ENCODE measurements around the gene DNAJC27.

DNA sequence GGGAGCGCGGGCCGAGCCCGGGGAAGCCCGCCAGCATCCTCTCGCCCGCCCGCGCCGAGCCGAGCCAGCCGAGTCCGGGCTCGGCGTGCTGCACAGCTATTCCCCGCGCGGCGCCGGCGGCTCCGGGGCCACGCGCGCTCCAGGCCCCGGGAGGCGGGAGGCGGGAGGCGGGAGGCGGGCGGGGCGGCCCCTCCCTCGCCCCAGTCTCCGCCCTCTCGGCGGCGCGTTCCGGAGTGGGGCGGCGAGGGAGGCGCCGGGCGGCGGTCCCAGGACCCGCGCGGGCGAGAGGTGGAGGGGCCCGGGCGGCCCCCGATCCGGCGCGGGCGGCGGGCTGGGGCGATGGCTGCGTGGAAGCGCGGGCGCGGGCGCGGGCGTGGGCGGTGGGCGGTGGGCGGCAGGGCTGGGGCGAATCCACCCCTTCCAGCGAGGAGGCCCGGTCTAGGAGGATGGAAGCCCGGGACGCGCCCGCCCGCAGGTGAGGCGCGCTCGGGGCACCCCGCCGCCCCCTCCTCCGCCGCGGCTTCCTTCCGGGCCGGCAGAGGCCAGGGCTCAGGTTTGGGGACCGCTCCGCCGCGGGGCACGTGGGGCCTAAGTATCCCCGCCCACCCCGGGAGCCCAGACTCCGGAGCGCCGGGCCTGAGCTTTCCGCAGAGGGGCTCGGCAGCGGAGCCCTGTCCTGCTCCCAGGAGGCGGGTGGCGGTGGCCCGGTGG lies 51.5 kb downstream of the DNAJC27 start, which contains the start of gene ADCY3:
- TF ChIP-seq GATA2 (IDR thresholded peaks at IDR 0.05; ENCODE audit: low read depth, low read length): no peak
- no peak for TF ChIP-seq GATA3 (IDR thresholded peaks at IDR 0.05; ENCODE audit: low read depth, low read length)
